Measurements from ENCODE around the gene MACO1.
"Not testable (repeated sequence)": the region's sequence is repeated elsewhere in the genome, so short reads cannot be mapped to it uniquely, and the experiment has no call there.

The MACO1 gene, protein sequence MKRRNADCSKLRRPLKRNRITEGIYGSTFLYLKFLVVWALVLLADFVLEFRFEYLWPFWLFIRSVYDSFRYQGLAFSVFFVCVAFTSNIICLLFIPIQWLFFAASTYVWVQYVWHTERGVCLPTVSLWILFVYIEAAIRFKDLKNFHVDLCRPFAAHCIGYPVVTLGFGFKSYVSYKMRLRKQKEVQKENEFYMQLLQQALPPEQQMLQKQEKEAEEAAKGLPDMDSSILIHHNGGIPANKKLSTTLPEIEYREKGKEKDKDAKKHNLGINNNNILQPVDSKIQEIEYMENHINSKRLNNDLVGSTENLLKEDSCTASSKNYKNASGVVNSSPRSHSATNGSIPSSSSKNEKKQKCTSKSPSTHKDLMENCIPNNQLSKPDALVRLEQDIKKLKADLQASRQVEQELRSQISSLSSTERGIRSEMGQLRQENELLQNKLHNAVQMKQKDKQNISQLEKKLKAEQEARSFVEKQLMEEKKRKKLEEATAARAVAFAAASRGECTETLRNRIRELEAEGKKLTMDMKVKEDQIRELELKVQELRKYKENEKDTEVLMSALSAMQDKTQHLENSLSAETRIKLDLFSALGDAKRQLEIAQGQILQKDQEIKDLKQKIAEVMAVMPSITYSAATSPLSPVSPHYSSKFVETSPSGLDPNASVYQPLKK

GRCh38 chr1:25430073-25430966, at the start of gene MACO1:
TSS of gene MACO1 (plus strand) at chr1:25430897. CDS start at chr1:25431099, 202 bp downstream.
- intact Hi-C loops (cut with DNase I), result loop anchor here (5.0 kb wide), 1 partner anchor 183 kb away; the partner anchor contains the start of gene RSRP1

DNA sequence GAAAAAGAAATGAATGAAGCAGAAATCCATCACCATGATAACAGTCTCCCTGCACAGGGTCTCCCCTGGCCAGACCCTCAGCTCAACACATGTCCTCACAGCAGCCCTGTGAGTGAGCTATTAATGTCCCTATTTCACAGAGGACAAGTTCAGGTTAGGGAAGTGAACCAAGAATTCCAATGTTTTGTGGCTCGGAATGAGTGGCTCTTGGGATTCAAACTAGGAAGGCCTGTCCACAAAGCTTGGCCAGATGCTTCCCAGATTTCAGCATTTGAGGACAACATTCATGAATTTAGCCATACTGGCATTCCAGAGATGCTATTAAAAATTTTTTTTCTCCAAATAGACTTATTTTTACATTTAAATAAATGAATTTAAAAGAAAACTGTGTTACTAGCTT, 48.2 kb upstream of the MACO1 start:
- DNase-seq; intact Hi-C loops (cut with DNase I): not testable (repeated sequence)

More at GRCh38 chr1:25430073-25430966, at the start of gene MACO1:
- peak; percentile 98 to 100 (median 99) for DNase-seq

GRCh38 chr1:25383090-25383489, 47.6 kb upstream of the MACO1 start:
- intact Hi-C loops (cut with DNase I); DNase-seq: not testable (repeated sequence)

DNA sequence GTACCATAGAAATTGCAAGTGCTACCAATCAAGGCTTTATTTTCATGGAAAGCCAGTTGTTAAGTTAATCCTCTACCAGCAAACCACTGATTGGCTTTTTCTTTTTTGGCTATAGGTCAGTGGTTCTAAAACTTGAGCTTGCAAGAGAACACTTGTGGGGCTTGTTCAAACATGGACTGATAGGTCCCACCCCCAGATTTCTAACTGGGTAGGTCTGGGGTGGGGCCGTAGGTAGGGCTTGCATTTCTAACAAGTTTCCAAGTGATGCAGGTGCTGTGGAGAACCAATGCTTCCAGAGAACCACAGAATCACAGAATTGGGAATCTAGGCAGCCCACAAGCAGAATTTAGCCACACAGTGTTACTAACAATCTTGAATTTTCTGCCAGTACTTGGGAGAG, 46.8 kb upstream of the MACO1 start:
- intact Hi-C loops (cut with DNase I); DNase-seq: not testable (repeated sequence)

GRCh38 chr1:25387096-25387495, 43.6 kb upstream of the MACO1 start:
- DNase-seq; intact Hi-C loops (cut with DNase I): not testable (repeated sequence)

DNA sequence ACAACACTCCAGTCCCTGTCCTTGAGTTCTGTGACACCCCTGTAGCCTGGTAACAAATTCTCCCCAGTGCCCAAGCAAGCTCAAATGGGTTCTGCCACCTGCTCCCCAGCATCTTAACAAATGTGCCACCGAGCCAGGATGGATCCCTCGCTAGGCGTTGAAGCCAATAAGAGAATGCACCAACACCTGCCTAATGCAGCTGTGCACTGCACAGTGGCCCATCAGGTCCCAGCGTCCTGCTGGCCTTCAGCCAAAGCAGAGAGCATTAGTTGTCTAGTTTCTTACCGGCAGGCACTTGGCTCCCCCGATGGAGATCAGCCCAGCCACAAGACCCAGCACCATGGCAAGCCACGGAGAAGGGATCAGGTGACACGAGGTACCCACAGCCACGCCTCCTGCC, 42.0 kb upstream of the MACO1 start:
- intact Hi-C loops (cut with DNase I); DNase-seq: not testable (repeated sequence)

DNA sequence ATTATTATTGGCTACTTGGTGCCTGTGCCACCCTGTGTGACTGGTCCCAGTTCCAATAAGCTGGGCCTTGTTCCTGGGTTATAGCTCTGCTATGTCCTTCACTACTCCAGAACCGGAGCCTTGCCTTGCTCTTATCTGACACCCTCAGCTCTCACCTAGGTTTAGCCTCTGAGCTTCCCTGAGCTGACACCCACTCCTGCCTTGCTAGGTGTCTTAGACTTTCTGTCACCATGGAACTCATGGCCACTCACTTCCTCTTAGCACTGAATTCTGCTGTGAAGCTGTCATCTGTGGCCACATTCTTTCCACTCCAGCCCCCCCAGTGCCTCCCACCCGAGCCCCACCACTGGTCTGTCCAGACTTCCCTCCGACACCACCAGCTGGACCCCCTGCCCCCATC, 41.0 kb upstream of the MACO1 start:
- intact Hi-C loops (cut with DNase I); DNase-seq: not testable (repeated sequence)

DNA sequence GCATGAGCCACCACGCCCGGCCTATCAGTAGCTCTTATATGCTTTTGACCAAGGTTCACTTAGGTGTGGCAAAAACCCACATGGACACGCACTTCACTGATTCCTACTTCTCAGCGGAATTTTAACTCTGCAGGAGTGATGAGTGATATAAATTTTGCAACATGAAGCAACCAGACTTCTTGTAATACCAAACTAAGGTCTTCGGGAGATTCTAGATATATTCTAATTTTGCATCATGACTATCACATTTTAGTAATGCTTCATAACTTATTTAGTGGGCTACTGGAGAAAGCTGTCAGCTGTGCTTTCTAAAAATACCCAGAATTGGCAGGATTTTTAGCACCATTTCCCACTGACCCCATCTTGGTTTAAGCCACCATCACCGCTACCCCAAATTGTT, 37.9 kb upstream of the MACO1 start:
- intact Hi-C loops (cut with DNase I), result no loop called here
- DNase-seq, result no peak

- not testable (repeated sequence) for DNase-seq
These were observed 33.1 kb upstream of the MACO1 start for GRCh38 chr1:25397549-25397948.

GRCh38 chr1:25398079-25398478, 32.6 kb upstream of the MACO1 start:
- intact Hi-C loops (cut with DNase I), result not testable (repeated sequence)

More at GRCh38 chr1:25397549-25397948, 33.1 kb upstream of the MACO1 start:
- intact Hi-C loops (cut with DNase I), result not testable (repeated sequence)

GRCh38 chr1:25402947-25403803, 27.5 kb upstream of the MACO1 start:
- intact Hi-C loops (cut with DNase I), result not testable (repeated sequence)
- peak in 37 of 42 donors; percentile 4 to 71 (median 34) for DNase-seq

More at GRCh38 chr1:25398079-25398478, 32.6 kb upstream of the MACO1 start:
- DNase-seq, result not testable (repeated sequence)

DNA sequence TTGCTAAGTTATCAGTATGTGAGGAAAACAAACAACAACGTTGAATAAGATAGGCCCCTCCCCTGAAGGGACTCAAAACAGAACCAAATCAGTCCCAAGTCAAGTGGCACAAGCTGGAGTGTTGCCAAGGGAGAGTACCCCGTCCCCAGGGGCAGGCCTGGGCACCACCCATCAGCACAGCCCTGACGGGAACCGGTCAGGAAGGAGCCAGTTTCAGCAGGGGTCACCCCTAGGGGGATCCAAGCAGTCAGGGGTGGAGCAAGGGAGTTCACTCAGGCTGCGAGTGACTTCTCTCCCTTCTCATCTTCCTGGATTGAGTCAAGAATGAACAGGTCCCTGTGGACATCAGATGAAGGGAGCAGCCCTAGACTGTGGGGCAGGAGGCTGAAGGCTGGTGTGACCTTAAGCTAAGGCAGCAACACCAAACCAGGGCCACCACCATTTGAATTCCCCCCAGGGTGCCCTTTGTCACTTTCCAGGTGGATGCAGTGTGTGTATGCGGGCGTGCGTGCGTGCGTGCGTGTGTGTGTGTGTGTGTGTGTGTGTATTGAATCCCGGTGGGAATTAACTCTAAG, 24.9 kb upstream of the MACO1 start:
- intact Hi-C loops (cut with DNase I); DNase-seq: not testable (repeated sequence)

GRCh38 chr1:25409641-25410427, 20.9 kb upstream of the MACO1 start:
- DNase-seq; intact Hi-C loops (cut with DNase I): not testable (repeated sequence)

DNA sequence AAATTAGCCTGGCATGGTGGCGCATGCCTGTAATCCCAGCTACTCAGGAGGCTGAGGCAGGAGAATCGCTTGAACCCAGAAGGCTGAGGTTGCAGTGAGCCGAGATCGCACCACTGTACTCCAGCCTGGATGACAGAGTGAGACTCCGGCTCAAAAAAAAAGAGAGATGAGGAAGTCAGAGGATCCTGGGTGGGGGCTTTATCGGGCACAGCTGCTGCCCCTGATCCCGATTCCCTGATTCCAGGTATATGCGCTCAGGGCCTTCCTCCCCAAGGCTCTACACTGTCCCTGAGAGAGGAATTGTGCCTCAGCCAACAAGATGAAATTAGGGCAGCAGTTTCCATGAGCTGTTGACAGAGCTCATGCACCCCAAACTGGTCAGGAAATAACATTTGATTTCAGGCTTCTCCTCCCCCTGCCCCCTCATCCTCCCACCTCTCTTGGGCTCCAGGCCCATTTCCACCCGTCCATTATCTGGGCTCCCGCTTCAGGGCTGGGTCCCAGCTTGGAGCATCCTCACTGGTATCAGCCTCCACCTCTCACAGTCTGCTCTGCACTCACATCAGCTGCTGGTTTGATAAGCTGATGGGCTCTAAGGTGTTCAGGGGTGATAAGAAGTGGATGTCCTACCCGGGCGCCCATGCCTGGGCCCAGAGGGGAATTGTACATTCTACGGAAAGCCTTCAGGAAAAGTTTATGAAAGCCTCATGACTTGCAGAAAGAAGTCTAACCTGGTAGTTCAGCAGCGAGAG, 17.6 kb upstream of the MACO1 start:
- intact Hi-C loops (cut with DNase I), result not testable (repeated sequence)

GRCh38 chr1:25414157-25414556, 16.5 kb upstream of the MACO1 start:
- intact Hi-C loops (cut with DNase I); DNase-seq: not testable (repeated sequence)

More for the DNA sequence above, 17.6 kb upstream of the MACO1 start:
- not testable (repeated sequence) for DNase-seq

GRCh38 chr1:25414578-25414977, 16.1 kb upstream of the MACO1 start:
- DNase-seq; intact Hi-C loops (cut with DNase I): not testable (repeated sequence)
